HEK293T (cell line): ENCODE results near the gene SORCS3.

Experiments
- ARNT ChIP-seq: fragments of 450-650 bp; IDR thresholded peaks from 2 replicates; pipeline ENCODE4 v1.6.1; 2017; ENCODE audit warnings: mild to moderate bottlenecking
- BHLHE40 ChIP-seq: fragments of 450-650 bp; IDR thresholded peaks from 2 replicates; pipeline ENCODE4 v1.6.1; 2016; ENCODE audit warnings: mild to moderate bottlenecking, moderate library complexity, borderline replicate concordance
- CTBP1 ChIP-seq: fragments of 450-650 bp; IDR thresholded peaks from 2 replicates; pipeline ENCODE4 v1.6.1; 2016; ENCODE audit warnings: borderline replicate concordance
- FOXA1 ChIP-seq: fragments of 450-650 bp; IDR thresholded peaks from 2 replicates; pipeline ENCODE4 v1.6.1; 2016; ENCODE audit warnings: mild to moderate bottlenecking
- FOXK2 ChIP-seq: fragments of 450-650 bp; IDR thresholded peaks from 2 replicates; pipeline ENCODE4 v1.6.1; 2016; ENCODE audit warnings: mild to moderate bottlenecking
- FOXM1 ChIP-seq: fragments of 450-650 bp; IDR thresholded peaks from 2 replicates; pipeline ENCODE4 v1.6.1; 2017; ENCODE audit warnings: mild to moderate bottlenecking, borderline replicate concordance
- HDGF ChIP-seq: fragments of 450-650 bp; IDR thresholded peaks from 2 replicates; pipeline ENCODE4 v1.6.1; 2017; ENCODE audit warnings: antibody characterized with exemption, borderline replicate concordance
- L3MBTL2 ChIP-seq: fragments of 450-650 bp; conservative IDR thresholded peaks from 2 replicates; pipeline ENCODE4 v1.6.1; 2016; ENCODE audit warnings: mild to moderate bottlenecking
- PKNOX1 ChIP-seq: fragments of 450-650 bp; IDR thresholded peaks from 2 replicates; pipeline ENCODE4 v1.6.1; 2016
- SP1 ChIP-seq: fragments of 450-650 bp; IDR thresholded peaks from 2 replicates; pipeline ENCODE4 v1.6.1; 2017
- SUZ12 ChIP-seq: fragments of 450-650 bp; IDR thresholded peaks from 2 replicates; pipeline ENCODE4 v1.6.1; 2016; ENCODE audit warnings: mild to moderate bottlenecking
- TARDBP ChIP-seq: fragments of 450-650 bp; IDR thresholded peaks from 2 replicates; pipeline ENCODE4 v1.6.1; 2016
- ZNF384 ChIP-seq: fragments of 450-650 bp; IDR thresholded peaks from 2 replicates; pipeline ENCODE4 v1.6.1; 2016

- TF ChIP-seq HDGF (no peak), FOXM1 (no peak), L3MBTL2 (no peak), CTBP1 (no peak), SP1 (no peak), ZNF384 (no peak), BHLHE40 (no peak), TARDBP (no peak), PKNOX1 (no peak), ARNT (no peak), SUZ12 (no peak), FOXK2 (no peak), FOXA1 (no peak)
Observed at GRCh38 chr10:104681485-104681884, 40.4 kb downstream of the SORCS3 start.
